K562 (cell line): Measurements from ENCODE around the gene CBX3. TPM values are rescaled to one million over a fixed set of nuclear protein-coding genes. Genes with fewer than 3 reads are reported as not detected.

Source experiments
- CHCHD3 ChIP-seq: fragments of 250-450 bp; sonication (Bioruptor Pico); IDR thresholded peaks from 2 replicates; pipeline ENCODE4 v2.1.2; 2022; ENCODE audit warnings: mild to moderate bottlenecking
- NFXL1 ChIP-seq: fragments of 450-650 bp; formaldehyde crosslinking; IDR thresholded peaks from 2 replicates; pipeline ENCODE4 v1.4.0; 2021; ENCODE audit warnings: mild to moderate bottlenecking
- POLR2B ChIP-seq: fragments of 450-650 bp; IDR thresholded peaks from 2 replicates; pipeline ENCODE4 v1.6.1; 2018; ENCODE audit warnings: low read depth; ENCODE audit not compliant: partially characterized antibody
- SUPT5H ChIP-seq: fragments of 450-650 bp; IDR thresholded peaks from 2 replicates; pipeline ENCODE4 v1.6.1; 2016
- YY1 ChIP-seq, 3 experiments: IDR thresholded peaks; 2 replicates each; pipeline ENCODE4 v1.6.1; 2011; ENCODE audit warnings: low read length in 2 of 3, mild to moderate bottlenecking in 2 of 3, moderate library complexity in 2 of 3, borderline replicate concordance in 1 of 3, control low read depth in 1 of 3, low read depth in 1 of 3; ENCODE audit not compliant: insufficient read depth in 3 of 3, insufficient replicate concordance in 2 of 3, control insufficient read depth in 1 of 3, insufficient read length in 1 of 3; ENCODE audit errors: extremely low read depth in 1 of 3
- ZNF3 ChIP-seq: fragments of 250-450 bp; sonication (Bioruptor Pico); IDR thresholded peaks from 2 replicates; pipeline ENCODE4 v1.5.0; 2021; ENCODE audit warnings: mild to moderate bottlenecking, moderate library complexity
- polyA plus RNA-seq, 8 experiments: library from polyadenylated mRNA; depleted of rRNA in 4 of 8; stranded (reverse) in 5 of 8; unstranded in 3 of 8; fragments of >200 nt; fragmentation: Nextera tagmentation in 2 of 8; fragmentation: Illumina TruSeq in 1 of 8; extraction: Ambion mirVana in 2 of 8; extraction: Trizol in 1 of 8; gene quantifications; 2 replicates each; pipeline versions ENCODE4 v1.2.1 to v1.2.3, GENCODE V29; 2011 to 2014; ENCODE audit warnings: inconsistent platforms in 1 of 8, missing spikeins in 1 of 8
- total RNA-seq, 7 experiments: library from RNA; depleted of rRNA in 6 of 7; stranded (reverse); fragments of >200 nt in 6 of 7; fragmentation: Illumina TruSeq in 2 of 7; extraction: Trizol in 2 of 7; gene quantifications; 2 replicates each; pipeline versions ENCODE4 v1.2.1 to v1.2.3, GENCODE V29; 2011 to 2021; ENCODE audit warnings: low replicate concordance in 1 of 7
- TF ChIP-seq, protein P1 (sequence below), 2 experiments: fragments of 450-650 bp in 1 of 2; IDR thresholded peaks; 2 replicates each; pipeline ENCODE4 v1.6.1; 2011 to 2017; ENCODE audit warnings: low read depth in 2 of 2, antibody characterized with exemption in 1 of 2, borderline replicate concordance in 1 of 2, low read length in 1 of 2, mild to moderate bottlenecking in 1 of 2, mixed read lengths in 1 of 2; ENCODE audit not compliant: control insufficient read depth in 1 of 2
- TF ChIP-seq, protein P2 (sequence below): fragments of 450-650 bp; formaldehyde crosslinking; conservative IDR thresholded peaks from 2 replicates; pipeline ENCODE4 v1.4.0; 2022; ENCODE audit warnings: mild to moderate bottlenecking, missing genetic modification characterization
- TF ChIP-seq, protein P3 (sequence below), 2 experiments: fragments of 200-800 bp in 1 of 2; sonication (Bioruptor generic) in 1 of 2; sonication (generic) in 1 of 2; formaldehyde crosslinking in 1 of 2; IDR thresholded peaks in 1 of 2; conservative IDR thresholded peaks in 1 of 2; 2 replicates each; pipeline versions ENCODE4 v1.5.0 to v1.6.1; 2016 to 2020; ENCODE audit warnings: missing compliant biosample characterization in 1 of 2, missing genetic modification characterization in 1 of 2, missing genetic modification reagents in 1 of 2

CBX3 gene
- total and polyA plus RNA-seq, 9 of the 15 experiments (the other 6 are each of a cell fraction or from before 2014, with no cell fraction given): 198 to 413 (median 328) TPM

GRCh38 chr7:26190417-26190869 is 11.1 kb upstream of the CBX3 start (continued):
- TF ChIP-seq, protein P1, sequence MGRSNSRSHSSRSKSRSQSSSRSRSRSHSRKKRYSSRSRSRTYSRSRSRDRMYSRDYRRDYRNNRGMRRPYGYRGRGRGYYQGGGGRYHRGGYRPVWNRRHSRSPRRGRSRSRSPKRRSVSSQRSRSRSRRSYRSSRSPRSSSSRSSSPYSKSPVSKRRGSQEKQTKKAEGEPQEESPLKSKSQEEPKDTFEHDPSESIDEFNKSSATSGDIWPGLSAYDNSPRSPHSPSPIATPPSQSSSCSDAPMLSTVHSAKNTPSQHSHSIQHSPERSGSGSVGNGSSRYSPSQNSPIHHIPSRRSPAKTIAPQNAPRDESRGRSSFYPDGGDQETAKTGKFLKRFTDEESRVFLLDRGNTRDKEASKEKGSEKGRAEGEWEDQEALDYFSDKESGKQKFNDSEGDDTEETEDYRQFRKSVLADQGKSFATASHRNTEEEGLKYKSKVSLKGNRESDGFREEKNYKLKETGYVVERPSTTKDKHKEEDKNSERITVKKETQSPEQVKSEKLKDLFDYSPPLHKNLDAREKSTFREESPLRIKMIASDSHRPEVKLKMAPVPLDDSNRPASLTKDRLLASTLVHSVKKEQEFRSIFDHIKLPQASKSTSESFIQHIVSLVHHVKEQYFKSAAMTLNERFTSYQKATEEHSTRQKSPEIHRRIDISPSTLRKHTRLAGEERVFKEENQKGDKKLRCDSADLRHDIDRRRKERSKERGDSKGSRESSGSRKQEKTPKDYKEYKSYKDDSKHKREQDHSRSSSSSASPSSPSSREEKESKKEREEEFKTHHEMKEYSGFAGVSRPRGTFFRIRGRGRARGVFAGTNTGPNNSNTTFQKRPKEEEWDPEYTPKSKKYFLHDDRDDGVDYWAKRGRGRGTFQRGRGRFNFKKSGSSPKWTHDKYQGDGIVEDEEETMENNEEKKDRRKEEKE (IDR thresholded peaks at IDR 0.05; ENCODE audit: borderline replicate concordance in 1 of 2, control insufficient read depth in 1 of 2, low read depth in 2 of 2, low read length in 1 of 2): peak; percentile 28 to 61; a peak in 1 of 4 replicates
- TF ChIP-seq ZNF3 (CRISPR knock-in tag) (0 out of 2 replicates have a peak, but pooled peaks have one; percentile 24), POLR2B (peak; percentile 71), YY1 (IDR thresholded peaks at IDR 0.05; ENCODE audit: borderline replicate concordance in 1 of 3, control insufficient read depth in 1 of 3, extremely low read depth in 1 of 3, insufficient read depth in 3 of 3, insufficient read length in 1 of 3, insufficient replicate concordance in 2 of 3, low read depth in 1 of 3, low read length in 2 of 3) (no peak), SUPT5H (peak; percentile 62; the same call in 1 of the 2 replicates), NFXL1 (CRISPR knock-in tag) (0 out of 2 replicates have a peak, but pooled peaks have one; percentile 27), CHCHD3 (CRISPR knock-in tag) (peak; percentile 25)
- TF ChIP-seq, protein P2, sequence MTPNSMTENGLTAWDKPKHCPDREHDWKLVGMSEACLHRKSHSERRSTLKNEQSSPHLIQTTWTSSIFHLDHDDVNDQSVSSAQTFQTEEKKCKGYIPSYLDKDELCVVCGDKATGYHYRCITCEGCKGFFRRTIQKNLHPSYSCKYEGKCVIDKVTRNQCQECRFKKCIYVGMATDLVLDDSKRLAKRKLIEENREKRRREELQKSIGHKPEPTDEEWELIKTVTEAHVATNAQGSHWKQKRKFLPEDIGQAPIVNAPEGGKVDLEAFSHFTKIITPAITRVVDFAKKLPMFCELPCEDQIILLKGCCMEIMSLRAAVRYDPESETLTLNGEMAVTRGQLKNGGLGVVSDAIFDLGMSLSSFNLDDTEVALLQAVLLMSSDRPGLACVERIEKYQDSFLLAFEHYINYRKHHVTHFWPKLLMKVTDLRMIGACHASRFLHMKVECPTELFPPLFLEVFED (CRISPR knock-in tag): 0 out of 2 replicates have a peak, but pooled peaks have one; percentile 51
- TF ChIP-seq, protein P3, sequence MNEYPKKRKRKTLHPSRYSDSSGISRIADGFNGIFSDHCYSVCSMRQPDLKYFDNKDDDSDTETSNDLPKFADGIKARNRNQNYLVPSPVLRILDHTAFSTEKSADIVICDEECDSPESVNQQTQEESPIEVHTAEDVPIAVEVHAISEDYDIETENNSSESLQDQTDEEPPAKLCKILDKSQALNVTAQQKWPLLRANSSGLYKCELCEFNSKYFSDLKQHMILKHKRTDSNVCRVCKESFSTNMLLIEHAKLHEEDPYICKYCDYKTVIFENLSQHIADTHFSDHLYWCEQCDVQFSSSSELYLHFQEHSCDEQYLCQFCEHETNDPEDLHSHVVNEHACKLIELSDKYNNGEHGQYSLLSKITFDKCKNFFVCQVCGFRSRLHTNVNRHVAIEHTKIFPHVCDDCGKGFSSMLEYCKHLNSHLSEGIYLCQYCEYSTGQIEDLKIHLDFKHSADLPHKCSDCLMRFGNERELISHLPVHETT (CRISPR knock-in tag; conservative IDR thresholded peaks at IDR 0.05 in 1 of 2, IDR thresholded peaks at IDR 0.05 in 1 of 2): no peak
